ENCODE measurements around the gene CDH4. TPM values are rescaled to one million over a fixed set of nuclear protein-coding genes. Genes with fewer than 3 reads are reported as not detected.

Gene CDH4
- total RNA-seq, 1 donor from 2014 or later = 0.05 TPM

DNA sequence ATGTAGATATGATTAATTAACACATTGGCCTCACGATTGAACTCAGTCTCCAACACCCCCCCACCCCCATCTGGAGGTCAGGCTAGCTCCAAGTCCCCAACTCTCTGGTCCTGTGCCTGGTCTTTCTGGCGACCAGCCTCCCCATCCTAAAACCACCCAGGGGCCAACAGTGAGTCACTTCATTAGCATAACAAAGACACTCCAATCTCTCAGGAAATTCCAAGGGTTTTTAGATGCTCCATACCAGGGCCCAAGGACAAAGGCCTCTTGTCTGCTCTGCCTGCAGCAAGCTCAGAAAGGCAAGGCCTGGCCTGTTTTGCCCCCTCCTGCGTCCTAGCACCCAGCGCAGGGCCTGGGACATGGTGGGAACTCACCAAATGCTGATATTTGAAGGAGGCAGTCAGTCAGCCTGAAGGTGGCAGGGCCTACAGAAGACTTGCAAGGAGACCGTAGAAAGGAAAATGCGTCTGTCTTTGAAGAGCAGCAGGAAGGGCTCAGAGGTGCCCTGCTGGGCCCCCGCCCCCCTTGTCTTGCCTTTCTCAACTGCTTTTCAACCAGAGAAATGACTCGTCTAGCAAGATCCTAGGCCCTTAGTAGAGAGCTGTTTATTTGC, 184.7 kb downstream of the CDH4 start:
- peak; percentile 22 for ATAC-seq (ENCODE audit: poor library complexity)
- DNase-seq = no peak
- intact Hi-C loops (cut with DNase I) = no loop called here

DNA sequence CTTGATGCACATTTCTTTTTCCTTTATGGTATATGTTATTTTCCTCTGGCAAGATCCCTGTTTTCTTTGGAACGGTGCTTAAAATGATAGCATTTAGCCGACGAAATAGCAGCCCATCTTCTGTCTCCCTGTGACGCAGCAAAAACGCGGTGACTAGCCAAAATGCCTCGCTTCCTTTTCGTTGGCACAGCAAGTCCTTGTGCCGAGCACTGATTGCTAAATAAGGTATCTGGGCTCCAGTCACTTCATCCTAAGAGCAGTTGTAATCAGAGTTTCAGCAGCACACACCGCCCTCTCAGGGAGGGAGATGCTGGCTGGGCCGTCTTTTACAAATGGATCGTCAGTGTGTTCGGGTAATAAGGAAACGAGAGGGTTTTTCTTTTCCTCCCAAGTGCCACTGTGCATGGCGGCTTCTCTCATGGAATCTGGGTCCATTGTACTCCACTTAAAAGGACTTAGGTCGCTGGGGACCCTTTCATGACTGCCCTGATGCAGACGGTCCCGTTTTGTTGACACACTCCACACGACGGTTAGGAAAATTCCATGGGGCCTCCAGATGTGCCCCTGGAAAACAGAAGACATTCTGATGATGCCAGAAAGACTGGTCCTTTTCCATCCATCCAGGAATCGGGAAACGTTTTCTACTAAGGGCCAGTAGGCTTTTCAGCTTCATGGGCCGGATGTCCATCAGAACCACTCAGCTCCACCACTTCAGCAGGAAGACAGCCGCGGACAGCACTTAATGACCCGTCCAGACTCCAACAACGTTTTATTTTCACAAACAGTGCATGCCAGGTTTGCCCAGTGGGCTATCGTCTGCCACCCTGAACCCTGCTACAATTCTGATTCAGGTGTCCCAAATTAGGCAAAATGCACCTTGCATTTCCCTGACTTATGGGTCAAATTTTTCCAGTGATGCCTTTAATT, 185.5 kb downstream of the CDH4 start:
- DNase-seq (no peak), ATAC-seq (ENCODE audit: poor library complexity) (peak; percentile 87)
- intact Hi-C loops (cut with DNase I) = no loop called here

DNA sequence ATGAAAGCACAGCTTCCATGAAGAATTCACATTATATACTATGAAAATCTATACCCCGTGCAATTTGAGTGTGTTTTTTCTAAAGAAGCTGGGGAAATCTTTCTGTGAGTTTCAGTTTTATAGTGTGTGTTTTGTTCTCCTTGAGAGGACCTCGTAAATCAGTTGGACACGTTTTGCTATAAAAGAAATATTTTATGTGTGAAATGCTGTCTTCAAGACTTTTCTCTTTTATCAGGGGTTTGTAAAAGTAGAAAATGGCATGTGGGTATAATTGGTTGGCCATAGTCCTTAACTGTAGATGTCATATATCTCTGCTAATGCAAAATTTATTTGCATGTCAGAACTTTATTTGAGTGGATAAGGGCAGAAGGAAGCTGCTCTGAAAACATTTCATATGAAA, 186.2 kb downstream of the CDH4 start:
- no peak for ATAC-seq (ENCODE audit: poor library complexity)
- intact Hi-C loops (cut with DNase I) = no loop called here
- DNase-seq = no peak

DNA sequence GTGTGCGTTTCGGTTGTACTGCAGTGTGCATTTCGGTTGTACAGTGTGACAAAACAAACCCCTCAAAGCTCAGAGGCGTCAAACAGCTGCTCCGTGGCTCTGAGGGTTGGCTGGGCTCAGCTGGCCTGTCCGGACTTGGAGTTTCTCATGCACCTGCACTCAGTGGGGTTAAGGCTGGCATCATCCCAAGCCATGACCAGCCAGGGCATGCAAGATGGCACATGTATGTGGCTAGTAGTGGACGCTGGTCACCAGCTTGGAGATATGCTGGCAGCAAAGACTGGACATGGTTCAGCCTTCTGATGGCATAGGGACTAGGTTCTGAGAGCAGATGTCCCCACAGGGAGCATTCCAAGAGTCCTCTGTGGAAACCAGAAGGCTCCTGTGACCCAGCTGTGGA, 187.2 kb downstream of the CDH4 start:
- intact Hi-C loops (cut with DNase I) = no loop called here
- no peak for DNase-seq

DNA sequence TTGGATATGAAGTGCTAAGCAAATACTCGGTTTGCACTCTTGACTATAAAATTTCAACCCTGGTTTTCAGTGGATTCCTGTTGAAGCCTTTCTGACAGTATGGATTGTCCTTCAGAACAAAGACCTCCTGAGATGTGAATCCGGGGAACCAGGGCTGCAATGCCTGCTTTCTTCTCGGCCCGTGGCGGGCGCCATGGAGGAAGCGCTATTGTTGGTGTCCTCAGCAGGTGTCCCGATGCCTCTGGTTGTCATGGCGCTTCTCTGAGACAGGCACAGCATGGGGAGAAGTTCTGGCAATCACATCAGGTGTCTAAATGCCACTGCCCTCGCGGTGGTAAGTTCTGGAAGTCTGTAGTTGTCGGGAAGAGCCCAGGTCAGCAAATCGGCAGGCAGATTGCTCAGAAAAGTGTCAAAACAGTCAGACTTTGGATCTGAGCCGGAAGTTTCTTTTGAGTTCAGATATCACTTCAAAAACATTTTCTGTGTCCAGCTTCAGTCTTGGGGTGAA, 188.5 kb downstream of the CDH4 start:
- DNase-seq = no peak
- intact Hi-C loops (cut with DNase I) = no loop called here
- no peak for ATAC-seq (ENCODE audit: poor library complexity)

More for the DNA sequence above, 187.2 kb downstream of the CDH4 start:
- ATAC-seq (ENCODE audit: poor library complexity) = no peak

DNA sequence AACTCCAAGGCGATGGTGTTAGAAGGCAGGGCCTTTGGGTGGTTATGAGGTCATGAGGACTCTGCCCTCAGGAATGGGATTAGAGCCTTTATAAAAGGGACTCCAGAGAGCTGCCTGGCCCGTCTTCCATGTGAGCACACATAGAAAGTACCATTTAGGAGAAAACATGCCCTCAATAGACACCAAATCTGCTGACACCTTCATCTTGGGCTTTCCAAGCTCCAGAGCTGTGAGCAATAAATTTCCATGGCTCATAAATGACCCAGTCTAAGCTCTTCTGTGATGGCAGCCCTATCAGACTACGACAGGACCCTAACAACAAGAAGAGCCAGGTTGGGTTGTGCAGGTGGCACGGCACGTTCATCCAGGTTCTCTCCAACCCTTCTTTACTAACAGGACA, 189.5 kb downstream of the CDH4 start:
- ATAC-seq (ENCODE audit: poor library complexity) (no peak), DNase-seq (no peak)
- intact Hi-C loops (cut with DNase I) = no loop called here

DNA sequence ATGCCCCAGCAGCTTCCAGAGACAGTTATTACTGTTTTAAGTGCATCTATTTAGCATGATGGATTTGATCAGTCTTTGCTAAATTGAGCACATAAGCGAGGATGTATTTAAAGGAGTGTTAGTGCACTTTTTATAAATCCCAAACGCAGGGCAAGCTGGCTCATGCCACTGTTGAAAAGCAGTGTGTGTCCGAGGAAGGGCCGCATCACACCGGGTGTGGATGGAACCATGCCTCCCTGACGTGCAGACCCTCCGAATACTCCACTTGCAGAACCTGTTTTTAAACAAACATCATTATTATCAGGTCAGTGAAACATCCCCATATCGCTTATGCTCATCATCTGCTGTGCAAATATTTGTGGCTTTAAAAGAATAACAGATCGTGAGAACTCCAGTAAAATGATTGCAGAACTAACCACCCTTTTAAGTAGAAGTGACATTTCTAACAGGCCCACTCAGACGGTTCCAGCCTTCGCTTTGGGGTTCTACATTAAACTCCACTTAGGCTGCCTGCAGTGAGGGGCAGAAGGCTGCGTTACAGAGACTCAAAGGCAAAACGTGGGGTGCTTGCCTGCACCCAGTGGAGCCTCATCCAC, 190.1 kb downstream of the CDH4 start:
- DNase-seq (no peak), ATAC-seq (ENCODE audit: poor library complexity) (no peak)
- intact Hi-C loops (cut with DNase I) = no loop called here

DNA sequence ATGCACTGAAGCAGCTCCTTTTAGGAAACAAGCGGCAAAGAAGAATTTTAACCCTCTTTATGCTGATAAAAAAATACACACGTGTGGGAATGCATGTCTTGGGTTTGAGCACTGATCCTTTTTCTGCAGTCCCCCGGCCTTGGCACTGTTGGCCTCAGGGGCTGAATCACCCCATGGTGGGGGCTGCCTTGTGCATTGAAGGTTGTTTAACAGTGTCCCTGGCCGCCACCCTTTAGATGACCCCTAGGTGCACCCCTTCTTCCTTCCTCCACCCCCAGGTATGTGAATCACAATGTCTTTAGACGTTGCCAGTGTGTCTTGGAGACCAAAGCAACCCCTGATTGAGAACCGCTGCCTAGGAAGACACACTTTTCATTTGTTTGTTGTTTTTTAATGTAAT, 190.7 kb downstream of the CDH4 start:
- no peak for DNase-seq
- no peak for ATAC-seq (ENCODE audit: poor library complexity)
- intact Hi-C loops (cut with DNase I) = no loop called here

DNA sequence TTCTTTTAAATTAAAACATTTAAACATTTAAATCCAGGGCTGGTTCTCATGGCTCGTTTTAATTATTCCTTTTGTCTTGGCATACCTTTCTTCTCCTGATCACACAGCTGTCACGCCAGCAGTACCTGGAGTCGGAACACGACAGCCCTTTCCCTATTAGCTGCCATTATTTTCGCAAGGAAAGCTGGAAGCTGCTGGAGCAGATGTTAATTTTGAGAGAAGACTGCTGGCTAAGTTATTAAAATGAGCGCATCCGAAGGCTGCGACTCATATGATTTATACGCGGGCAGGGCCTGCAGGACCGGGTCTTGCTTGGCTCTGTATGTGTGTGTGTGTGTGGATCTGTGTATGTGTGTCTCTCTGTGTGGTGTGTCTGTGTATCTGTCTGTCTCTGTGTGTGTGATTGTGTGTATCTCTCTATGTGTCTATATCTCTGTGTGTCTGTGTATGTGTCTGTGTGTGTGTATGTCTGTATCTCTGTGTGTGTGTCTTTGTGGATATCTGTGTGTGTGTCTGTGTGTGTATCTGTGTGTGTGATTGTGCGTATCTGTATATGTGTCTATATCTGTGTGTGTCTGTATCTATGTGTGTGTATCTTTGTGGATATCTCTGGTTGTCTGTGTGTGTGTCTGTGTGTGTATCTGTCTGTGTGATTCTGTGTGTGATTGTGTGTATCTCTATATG, 191.5 kb downstream of the CDH4 start:
- ATAC-seq (ENCODE audit: poor library complexity) (no peak), DNase-seq (no peak)
- intact Hi-C loops (cut with DNase I) = no loop called here

DNA sequence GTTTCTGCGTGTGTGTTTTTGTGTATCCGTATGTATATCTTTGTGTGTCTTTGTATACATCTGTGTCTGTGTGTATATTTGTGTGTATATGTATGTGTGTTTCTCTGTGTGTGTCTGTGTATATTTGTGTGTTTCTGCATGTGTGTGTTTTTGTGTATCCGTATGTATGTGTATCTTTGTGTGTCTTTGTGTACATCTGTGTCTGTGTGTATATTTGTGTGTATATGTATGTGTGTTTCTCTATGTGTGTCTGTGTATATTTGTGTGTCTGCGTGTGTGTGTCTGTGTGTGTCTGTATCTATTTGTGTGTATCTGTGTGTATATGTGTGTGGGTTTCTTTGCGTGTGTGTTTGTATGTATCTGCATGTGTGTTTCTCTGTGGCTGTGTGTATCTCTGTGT, 192.6 kb downstream of the CDH4 start:
- DNase-seq (no peak), ATAC-seq (ENCODE audit: poor library complexity) (no peak)
- intact Hi-C loops (cut with DNase I) = no loop called here

DNA sequence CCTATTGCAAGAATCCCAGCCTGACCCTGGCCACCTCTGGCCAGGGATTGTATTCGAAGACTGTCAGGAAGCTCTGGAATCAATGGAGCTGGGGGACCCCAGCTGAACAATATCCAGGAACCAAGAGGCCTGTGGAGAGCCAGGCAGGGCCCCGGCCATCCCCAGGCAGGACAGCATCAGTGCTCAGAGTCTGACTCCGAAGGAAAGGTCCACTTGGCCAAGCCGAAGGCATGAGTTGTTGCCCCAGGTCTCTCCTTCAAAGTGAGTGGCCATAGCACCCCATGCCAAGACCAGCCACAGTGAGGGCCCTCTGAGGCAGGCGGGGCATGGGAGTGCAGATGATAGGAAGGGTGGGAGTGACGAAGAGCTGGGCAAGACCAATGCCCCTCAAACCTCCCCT, 193.1 kb downstream of the CDH4 start:
- intact Hi-C loops (cut with DNase I) = no loop called here
- no peak for DNase-seq
- no peak for ATAC-seq (ENCODE audit: poor library complexity)

DNA sequence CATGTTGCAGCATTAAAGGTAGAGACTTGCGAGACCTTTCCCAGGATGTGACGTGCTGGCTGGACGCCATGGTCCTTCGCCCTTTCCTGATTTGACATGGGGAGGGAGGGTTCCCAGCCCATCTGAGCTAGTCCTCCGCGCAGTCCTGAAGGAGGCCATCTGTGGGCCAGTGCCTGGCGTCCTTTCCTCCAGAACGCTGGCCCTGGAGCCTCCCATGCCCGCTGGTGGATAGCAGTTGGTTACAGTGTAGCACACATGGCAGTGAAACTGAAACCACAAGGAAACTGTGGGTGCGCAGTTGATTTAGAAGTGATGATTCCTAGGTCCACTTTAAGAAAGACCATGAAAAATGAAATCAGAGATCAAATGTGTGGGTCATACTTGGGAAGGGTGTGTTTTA, 193.7 kb downstream of the CDH4 start:
- intact Hi-C loops (cut with DNase I) = no loop called here
- DNase-seq (no peak), ATAC-seq (ENCODE audit: poor library complexity) (no peak)

DNA sequence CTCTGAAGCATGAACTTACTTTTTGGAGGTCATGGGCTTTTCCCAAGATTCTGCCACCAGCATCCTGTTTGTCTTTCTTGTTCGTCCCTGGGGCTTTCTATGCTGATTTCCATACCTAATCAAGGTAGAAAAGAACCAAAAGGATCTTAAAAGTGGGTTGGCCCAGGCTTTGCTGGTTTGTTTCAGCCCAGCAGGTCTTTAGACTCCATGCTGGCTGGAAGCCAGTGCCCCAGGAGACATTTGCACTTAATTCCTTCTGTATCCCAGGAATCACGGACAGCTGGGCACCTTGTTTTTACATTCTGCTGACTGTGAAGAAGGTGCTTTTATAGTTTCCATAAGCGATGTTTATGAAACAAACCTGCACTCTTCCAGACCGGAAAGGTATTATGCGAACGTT, 195.9 kb downstream of the CDH4 start:
- no peak for ATAC-seq (ENCODE audit: poor library complexity)
- DNase-seq = no peak
- intact Hi-C loops (cut with DNase I) = no loop called here

DNA sequence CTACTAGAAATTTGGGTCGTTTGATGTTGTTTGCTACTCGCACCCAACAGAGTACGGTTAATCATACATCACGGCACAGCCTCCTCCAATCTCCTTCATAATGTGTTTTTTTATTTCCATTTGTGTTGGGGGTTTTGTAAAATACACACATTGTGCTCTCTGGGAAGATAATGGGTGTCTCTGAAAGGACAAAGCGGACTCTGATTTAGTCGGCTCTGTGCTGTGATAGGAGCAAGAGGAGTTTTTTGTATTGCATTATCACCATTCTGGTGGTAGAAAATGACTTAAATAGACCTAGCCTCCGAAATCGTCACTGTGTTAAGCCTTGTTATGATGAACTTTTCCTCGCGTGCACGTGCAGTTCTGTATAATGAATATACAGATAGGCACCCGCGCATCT, 196.3 kb downstream of the CDH4 start:
- DNase-seq (no peak), ATAC-seq (ENCODE audit: poor library complexity) (no peak)
- intact Hi-C loops (cut with DNase I) = no loop called here

DNA sequence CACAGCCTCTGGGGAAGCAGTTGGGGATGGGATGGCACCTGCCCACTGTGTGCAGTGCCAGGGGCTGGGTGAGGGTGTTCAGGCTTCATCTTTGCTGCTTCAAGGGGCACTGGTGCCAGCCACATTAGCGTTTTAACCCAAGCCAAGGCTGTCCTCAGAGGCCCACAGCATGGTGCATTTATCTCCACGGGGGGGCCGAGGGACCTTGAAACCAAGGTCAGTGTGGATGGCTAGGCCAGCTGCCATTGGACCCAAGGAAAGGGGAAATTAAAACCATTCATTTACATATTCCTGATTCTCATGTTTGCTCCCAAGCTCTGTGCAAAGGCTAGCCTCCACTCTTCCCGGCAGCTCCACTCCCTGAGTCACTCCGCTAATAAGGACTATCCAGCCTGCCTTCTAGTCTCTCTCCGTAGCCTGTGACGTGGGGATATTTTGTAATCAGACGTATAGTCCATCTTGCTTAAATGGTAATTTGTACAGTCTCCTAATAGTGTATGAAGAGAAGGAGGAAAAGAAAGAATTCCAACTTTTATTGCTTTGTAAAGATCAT, 197.1 kb downstream of the CDH4 start:
- no peak for ATAC-seq (ENCODE audit: poor library complexity)
- intact Hi-C loops (cut with DNase I) = no loop called here

DNA sequence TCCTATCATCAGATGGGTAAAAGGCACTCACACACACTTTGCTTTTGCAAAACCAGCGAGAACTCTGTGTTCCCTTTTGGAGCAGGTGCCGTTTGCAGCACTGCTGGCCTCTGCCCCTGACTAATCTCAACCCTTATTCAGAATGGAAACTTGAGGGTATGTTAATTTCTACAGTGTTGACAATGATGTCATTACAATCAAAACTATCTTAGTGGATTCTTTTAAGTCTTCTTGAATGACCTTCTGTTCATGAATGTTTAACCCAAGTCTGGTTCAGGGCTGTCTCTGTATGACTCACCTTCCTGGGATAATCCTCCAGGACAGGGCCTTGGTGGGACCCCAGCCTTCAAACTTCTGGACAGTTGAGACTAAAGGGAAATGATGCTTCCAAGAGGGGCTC, 197.9 kb downstream of the CDH4 start:
- ATAC-seq (ENCODE audit: poor library complexity) = no peak
- intact Hi-C loops (cut with DNase I) = no loop called here
- DNase-seq = no peak

More for the DNA sequence above, 197.1 kb downstream of the CDH4 start:
- DNase-seq = no peak

DNA sequence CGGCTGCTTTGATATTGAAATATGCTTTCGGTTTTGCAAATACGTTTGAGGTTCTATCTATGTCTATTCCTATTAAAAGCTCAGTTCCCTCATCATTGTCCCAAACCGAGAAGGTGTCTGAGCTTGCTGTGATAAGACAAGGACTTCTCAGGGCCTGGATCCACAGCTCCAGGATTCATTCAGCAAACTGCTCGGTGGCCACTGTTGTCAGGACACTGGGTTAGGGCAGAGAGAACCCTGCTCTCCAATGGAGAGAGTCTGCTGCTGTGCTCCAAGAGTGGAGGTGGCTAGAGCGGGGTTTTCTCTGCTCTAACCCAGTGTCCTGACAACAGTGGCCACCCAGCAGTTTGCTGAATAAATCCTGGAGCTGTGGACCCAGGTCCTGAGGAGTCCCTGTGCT, 198.5 kb downstream of the CDH4 start:
- no peak for DNase-seq
- intact Hi-C loops (cut with DNase I) = no loop called here
- no peak for ATAC-seq (ENCODE audit: poor library complexity)

DNA sequence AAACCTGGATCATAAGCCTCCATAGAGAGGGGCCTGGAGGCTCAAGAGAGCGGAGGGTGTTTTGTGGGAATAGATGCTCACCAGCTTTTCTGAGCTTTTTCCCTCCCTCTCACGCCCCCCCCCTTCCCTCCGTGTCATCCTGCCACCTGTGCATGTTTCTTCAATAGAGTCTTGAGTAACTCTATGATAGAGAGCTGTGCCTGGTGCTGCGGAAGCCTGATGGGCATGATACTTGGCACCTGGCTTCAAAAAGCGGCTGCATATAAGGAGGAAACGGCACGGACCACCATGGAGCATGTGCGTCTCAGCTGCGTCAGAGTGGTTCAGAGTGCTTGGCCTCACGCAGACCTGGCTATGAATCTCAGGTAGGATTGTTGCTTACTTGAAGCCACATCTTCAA, 198.9 kb downstream of the CDH4 start:
- DNase-seq = no peak
- intact Hi-C loops (cut with DNase I) = no loop called here
- ATAC-seq (ENCODE audit: poor library complexity) = no peak

DNA sequence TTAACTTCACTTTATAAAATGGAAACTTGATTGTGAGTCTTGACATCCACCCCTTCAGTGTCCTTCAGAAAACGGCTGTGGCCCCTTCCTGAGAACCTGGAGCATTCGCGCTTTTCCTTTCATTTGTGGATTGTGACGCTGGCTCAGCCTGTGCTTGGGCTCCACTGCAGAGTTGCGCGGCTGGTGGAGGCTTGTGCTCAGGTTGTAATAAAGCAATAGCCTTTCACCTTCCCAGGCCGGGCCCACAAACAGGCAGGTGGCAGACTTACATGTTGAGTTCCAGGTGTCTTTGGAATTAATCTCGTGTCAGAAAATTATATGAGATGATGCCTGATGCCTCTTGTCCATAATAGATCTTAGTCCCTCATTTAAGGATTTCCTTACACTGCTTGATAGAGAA, 199.9 kb downstream of the CDH4 start:
- intact Hi-C loops (cut with DNase I) = no loop called here
- DNase-seq (no peak), ATAC-seq (ENCODE audit: poor library complexity) (no peak)
